Measurements from ENCODE around the gene SP3. TPM values are rescaled to one million over a fixed set of nuclear protein-coding genes. Genes with fewer than 3 reads are reported as not detected.

SP3 gene
- total RNA-seq, 2 experiments from 2014 or later = 83.8 to 91.4 TPM

DNA sequence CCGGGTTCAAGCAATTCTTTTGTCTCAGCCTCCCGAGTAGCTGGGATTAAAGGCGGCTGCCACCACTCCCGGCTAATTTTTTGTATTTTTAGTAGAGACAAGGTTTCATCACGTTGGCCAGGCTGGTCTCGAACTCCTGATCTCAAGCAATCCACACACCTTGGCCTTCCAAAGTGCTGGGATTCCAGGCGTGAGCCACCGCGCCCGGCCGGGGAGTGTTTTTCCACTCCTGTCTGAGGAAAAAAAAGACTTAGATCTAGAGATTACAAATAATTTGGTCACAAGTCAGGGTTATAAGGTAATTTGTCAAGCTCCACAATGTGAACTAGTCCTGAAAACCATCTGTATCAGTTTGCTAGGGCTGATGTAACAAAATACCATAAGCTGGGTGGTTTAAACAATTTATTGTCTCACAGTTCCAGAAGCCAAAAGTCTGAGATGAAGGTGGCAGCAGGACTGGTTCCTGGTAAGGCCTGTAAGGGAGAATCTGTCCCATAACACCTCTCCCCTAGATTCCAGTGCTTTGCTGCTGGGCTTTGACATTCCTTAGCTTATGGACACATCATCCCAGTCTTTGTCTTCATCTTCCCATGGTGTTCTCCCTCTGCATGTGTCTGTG, 40.7 kb upstream of the SP3 start:
- peaks cover 8% of the 10 kb centered on the region for H3K4me1 Mint-ChIP-seq
- no peak overlapping the region for H3K27ac Mint-ChIP-seq
- no peak overlapping the region for H3K4me3 Mint-ChIP-seq
- no peaks in the 10 kb centered on the region for H3K36me3 Mint-ChIP-seq (ENCODE audit: low read depth)
- H3K27me3 Mint-ChIP-seq = peaks cover 7% of the 10 kb centered on the region
- DNase-seq (no peak), ATAC-seq (no peak)
- ChIA-PET POLR2A (interaction anchor here (1.0 kb wide), 1 partner anchor 65 kb away, joined by 3 read pairs; no protein-coding TSS in a partner anchor), CTCF (interaction anchor here (1.2 kb wide), 1 partner anchor 9 kb away, joined by 4 read pairs; no protein-coding TSS in a partner anchor)
- H3K9me3 Mint-ChIP-seq (ENCODE audit: low read depth) = no peaks in the 10 kb centered on the region
- intact Hi-C loops (cut with DNase I, micrococcal nuclease) = loop anchor here (1.0 kb wide), 2 partner anchors 18 to 28 kb away; no protein-coding TSS in a partner anchor

DNA sequence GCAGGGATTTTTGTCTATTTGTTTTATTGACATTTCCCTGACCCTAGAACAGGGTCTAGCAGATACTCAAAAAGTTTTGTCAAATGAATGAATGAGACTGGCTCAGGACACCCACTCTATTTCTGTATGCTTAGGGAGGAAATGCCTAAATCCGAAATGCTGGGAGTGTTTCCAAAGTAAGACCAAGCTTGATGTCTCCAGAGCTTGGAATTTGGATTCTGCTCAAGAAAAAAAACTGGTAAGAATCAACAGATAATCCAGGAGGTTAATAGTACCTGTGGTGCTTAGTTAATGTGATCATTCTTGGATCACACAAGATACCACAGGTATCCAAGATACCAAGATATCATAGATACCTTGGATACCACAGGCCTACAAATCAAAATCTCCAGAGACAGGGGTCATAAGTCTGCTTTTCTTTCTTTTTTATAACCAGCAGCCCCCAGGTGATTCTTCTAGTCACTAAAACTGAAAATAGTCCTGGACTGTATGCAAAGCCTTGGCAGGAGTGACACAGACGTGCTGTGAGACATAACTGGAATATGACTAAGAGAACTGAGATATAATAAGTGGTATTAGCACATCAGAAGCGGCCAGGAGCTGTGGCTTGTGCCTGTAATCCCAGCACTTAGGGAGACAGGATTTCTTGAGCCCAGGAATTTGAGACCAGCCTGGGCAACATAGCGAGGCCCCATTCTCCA, 39.9 kb upstream of the SP3 start:
- CTCF ChIA-PET = interaction anchor here (1.2 kb wide), 1 partner anchor 10 kb away, joined by 4 read pairs; no protein-coding TSS in a partner anchor
- intact Hi-C loops (cut with DNase I, micrococcal nuclease) = loop anchor here (1.0 kb wide), 2 partner anchors 19 to 27 kb away; no protein-coding TSS in a partner anchor
- Mint-ChIP-seq H3K9me3 (ENCODE audit: low read depth) (no peaks in the 10 kb centered on the region), H3K4me1 (peaks cover 8% of the 10 kb centered on the region), H3K27me3 (peaks cover 4% of the 10 kb centered on the region), H3K36me3 (ENCODE audit: low read depth) (no peaks in the 10 kb centered on the region), H3K27ac (no peak overlapping the region), H3K4me3 (no peak overlapping the region)
- ATAC-seq (peak; percentile 98), DNase-seq (peak; percentile 49)
- POLR2A ChIA-PET = interaction anchor here (1.0 kb wide), 1 partner anchor 64 kb away, joined by 3 read pairs; no protein-coding TSS in a partner anchor

DNA sequence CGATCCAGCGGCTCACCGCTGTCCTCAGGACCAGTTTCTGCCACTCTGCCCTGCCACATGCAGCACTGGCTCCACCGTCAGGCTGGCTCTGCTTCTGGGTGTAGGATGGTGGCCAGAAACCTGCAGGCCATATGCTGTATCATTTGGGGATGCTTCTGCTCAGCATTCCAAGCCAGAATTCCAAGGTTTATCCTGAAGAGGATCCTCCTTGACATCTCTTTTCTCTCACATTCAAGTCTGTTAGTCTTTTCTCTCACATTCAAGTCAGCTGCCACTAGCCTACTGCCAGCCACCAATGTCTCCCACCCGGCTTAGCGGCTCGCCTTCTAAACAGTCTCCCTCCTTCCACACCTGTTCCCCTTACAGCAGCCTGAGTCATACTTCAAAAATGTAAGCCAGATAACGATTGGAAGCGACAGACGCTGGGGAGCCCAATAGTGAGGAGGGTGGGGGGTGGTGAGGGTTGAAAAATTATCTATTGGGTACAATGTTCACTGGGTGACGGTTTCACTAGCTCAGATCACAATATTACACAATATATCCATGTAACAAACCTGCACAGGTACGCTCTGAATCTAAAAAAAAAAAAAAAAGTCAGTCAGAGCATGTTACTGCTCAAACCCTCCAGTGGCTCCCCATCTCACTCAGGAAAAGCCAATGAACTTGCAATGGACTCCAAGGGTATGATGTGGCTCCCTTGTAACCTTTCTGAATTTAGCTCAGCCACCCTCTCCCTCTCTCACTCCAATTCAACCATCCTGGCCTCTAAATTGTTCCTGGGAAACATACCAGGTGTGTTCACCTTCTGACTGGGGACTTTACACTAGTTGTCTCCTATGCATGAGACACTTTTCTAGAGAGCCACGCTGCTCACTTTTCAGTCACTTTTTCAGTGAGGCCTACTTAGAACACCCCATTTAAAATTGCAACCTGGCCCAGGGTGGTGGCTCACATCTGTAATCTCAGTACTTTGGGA, 38.8 kb upstream of the SP3 start:
- CTCF ChIA-PET = interaction anchor here (0.6 kb wide), 1 partner anchor 453 kb away, joined by 3 read pairs; no protein-coding TSS in a partner anchor

DNA sequence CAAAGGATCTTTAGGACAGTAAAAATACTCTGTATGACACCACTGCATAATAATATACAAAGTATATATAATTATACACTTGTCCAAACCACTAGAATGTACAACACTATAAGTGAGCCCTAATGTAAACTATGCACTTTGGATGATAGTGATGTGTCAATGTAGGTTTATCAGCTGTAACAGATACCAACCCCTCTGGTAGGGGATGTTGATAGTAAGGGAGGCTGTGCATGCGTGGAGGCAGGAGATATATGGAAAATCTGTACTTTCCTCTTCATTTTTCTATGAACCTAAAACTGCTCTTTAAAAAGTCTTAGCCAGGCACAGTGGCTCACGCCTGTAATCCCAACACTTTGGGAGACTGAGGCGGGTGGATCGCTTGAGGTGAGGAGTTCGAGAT, 37.5 kb upstream of the SP3 start:
- H3K4me1 Mint-ChIP-seq = peaks cover 8% of the 10 kb centered on the region
- POLR2A ChIA-PET = no interaction called here
- intact Hi-C loops (cut with DNase I, micrococcal nuclease) = no loop called here

More for the DNA sequence above, 38.8 kb upstream of the SP3 start:
- H3K4me1 Mint-ChIP-seq = peaks cover 8% of the 10 kb centered on the region
- POLR2A ChIA-PET = no interaction called here
- DNase-seq (no peak), ATAC-seq (no peak)
- no peak overlapping the region for H3K4me3 Mint-ChIP-seq
- H3K27ac Mint-ChIP-seq = no peak overlapping the region
- intact Hi-C loops (cut with DNase I, micrococcal nuclease) = no loop called here
- H3K36me3 Mint-ChIP-seq (ENCODE audit: low read depth) = no peaks in the 10 kb centered on the region
- peaks cover 3% of the 10 kb centered on the region for H3K27me3 Mint-ChIP-seq
- H3K9me3 Mint-ChIP-seq (ENCODE audit: low read depth) = no peaks in the 10 kb centered on the region

DNA sequence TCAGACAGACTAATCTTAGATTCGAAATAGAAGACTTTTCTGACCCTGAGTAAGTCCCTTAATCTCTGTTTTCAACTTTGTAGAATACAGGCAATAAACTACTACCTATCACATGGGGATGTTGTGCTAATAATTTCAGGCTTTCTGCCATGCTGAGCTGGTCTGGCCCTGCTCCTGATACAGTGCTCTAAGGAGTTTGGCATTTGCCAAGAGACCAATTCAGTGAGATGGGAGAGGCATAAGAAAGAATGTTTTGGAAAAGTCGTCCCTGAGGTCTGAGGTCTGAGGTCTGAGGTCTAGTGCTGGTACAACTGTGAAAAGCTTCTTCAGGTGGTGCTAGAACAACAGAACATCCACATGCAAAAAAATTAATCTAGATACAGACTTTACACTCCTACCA, 35.9 kb upstream of the SP3 start:
- H3K27ac Mint-ChIP-seq = no peak overlapping the region
- H3K9me3 Mint-ChIP-seq (ENCODE audit: low read depth) = no peaks in the 10 kb centered on the region
- no peak overlapping the region for H3K4me3 Mint-ChIP-seq
- intact Hi-C loops (cut with DNase I, micrococcal nuclease) = no loop called here
- DNase-seq (no peak), ATAC-seq (no peak)
- no peaks in the 10 kb centered on the region for H3K27me3 Mint-ChIP-seq
- ChIA-PET POLR2A (no interaction called here), CTCF (no interaction called here)
- H3K4me1 Mint-ChIP-seq = peaks cover 11% of the 10 kb centered on the region
- no peaks in the 10 kb centered on the region for H3K36me3 Mint-ChIP-seq (ENCODE audit: low read depth)

More for the DNA sequence above, 37.5 kb upstream of the SP3 start:
- ATAC-seq = no peak
- no peaks in the 10 kb centered on the region for H3K36me3 Mint-ChIP-seq (ENCODE audit: low read depth)
- CTCF ChIA-PET = no interaction called here
- no peak overlapping the region for H3K4me3 Mint-ChIP-seq
- no peaks in the 10 kb centered on the region for H3K9me3 Mint-ChIP-seq (ENCODE audit: low read depth)
- no peak overlapping the region for H3K27ac Mint-ChIP-seq
- H3K27me3 Mint-ChIP-seq = peaks cover 3% of the 10 kb centered on the region
- no peak for DNase-seq

DNA sequence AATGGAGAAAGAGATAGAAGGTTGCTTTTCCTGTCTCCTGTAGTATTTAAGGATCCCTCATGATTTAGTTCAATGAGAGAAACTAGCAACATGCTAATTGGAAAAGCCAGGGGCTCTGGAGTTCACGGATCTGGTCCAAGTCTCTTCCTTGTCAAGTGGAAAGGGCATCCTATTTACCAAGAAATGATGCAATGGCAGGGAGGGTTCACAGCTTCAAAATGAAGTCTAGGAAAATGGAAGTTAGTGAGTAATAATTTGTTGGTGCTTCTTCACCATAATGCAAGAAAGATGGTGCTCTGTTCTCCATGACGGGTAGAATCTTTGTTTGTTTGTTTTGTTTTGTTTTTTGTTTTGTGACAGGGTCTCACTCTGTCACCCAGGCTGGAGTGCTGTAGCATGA, 34.6 kb upstream of the SP3 start:
- no peak overlapping the region for H3K27ac Mint-ChIP-seq
- peaks cover 3% of the 10 kb centered on the region for H3K4me1 Mint-ChIP-seq
- no peak for ATAC-seq
- no peaks in the 10 kb centered on the region for H3K36me3 Mint-ChIP-seq (ENCODE audit: low read depth)
- intact Hi-C loops (cut with DNase I, micrococcal nuclease) = no loop called here
- ChIA-PET POLR2A (no interaction called here), CTCF (no interaction called here)
- peaks cover under 1% of the 10 kb centered on the region for H3K27me3 Mint-ChIP-seq
- no peak overlapping the region for H3K4me3 Mint-ChIP-seq
- H3K9me3 Mint-ChIP-seq (ENCODE audit: low read depth) = no peaks in the 10 kb centered on the region
- DNase-seq = no peak

DNA sequence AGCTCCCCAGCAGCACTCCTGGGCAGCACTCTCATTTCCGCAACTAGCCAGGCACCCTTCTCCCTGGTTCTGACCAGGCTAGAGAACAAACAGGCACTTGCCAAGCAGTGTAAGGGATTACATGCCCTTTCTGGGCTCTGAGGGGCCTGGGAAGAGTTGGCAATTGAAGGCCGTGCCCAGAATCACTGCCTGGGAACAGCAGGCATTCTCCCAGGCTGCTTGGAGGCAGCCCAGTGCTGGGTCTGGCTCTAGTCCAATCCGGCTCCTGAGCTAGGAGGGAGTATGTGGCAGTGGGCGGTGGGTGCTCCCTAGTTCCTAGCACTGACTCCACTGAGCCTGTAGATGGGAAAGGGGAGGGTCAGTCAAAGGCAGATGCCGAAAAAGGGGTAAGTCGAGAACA, 34.1 kb upstream of the SP3 start:
- H3K9me3 Mint-ChIP-seq (ENCODE audit: low read depth) = no peaks in the 10 kb centered on the region
- peaks cover 3% of the 10 kb centered on the region for H3K27me3 Mint-ChIP-seq
- ATAC-seq (no peak), DNase-seq (no peak)
- ChIA-PET CTCF (interaction anchor here (0.6 kb wide), 1 partner anchor 101 kb away, joined by 3 read pairs; no protein-coding TSS in a partner anchor), POLR2A (no interaction called here)
- intact Hi-C loops (cut with DNase I, micrococcal nuclease) = no loop called here
- H3K27ac Mint-ChIP-seq = no peak overlapping the region
- H3K4me3 Mint-ChIP-seq = no peak overlapping the region
- peaks cover 2% of the 10 kb centered on the region for H3K4me1 Mint-ChIP-seq
- H3K36me3 Mint-ChIP-seq (ENCODE audit: low read depth) = no peaks in the 10 kb centered on the region

DNA sequence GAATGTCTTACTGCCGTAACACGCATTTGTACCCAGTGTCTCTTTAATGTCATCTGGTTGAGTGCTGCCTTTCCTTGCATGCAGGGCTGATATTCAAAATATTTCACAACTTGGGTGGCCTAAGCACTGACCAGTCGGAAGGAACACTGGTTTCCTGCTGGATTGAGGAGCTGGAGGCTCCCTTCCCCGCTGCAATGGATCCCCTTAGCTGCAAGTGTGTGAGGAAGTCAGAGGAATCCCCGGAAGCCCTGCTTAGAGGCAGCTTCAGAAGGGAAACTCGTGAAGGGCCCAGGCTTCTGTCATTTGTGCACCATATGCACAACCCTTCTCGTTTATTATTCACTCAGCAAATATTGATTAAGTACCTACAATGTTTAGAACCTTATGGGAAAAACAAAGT, 33.2 kb upstream of the SP3 start:
- DNase-seq = no peak
- intact Hi-C loops (cut with DNase I, micrococcal nuclease) = no loop called here
- no peak overlapping the region for H3K27ac Mint-ChIP-seq
- H3K4me1 Mint-ChIP-seq = peaks cover 2% of the 10 kb centered on the region
- H3K27me3 Mint-ChIP-seq = peaks cover 3% of the 10 kb centered on the region
- ChIA-PET POLR2A (no interaction called here), CTCF (no interaction called here)
- no peaks in the 10 kb centered on the region for H3K9me3 Mint-ChIP-seq (ENCODE audit: low read depth)
- ATAC-seq = no peak
- no peaks in the 10 kb centered on the region for H3K36me3 Mint-ChIP-seq (ENCODE audit: low read depth)
- H3K4me3 Mint-ChIP-seq = no peak overlapping the region

DNA sequence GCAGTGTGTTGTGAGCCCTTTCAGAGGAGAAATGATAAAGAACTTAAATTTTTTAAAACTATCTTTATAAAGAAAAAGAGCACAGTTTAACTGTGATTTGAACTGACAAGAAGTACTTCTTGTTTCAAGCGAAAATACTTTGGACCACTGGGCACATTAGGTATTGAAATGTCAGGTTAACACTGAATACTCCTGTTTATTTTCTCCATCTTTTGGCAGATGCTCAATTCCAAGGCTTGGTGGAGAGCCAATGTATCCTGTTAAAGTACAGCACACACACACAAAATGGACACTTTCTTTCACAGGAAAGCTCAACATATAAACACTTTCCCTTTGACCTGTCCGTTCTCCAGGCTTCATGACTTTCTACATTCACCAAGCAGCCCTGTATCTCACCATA, 32.6 kb upstream of the SP3 start:
- no peaks in the 10 kb centered on the region for H3K36me3 Mint-ChIP-seq (ENCODE audit: low read depth)
- H3K4me3 Mint-ChIP-seq = no peak overlapping the region
- ChIA-PET POLR2A (no interaction called here), CTCF (interaction anchor here (1.1 kb wide), 1 partner anchor 35 kb away, joined by 3 read pairs; no protein-coding TSS in a partner anchor)
- intact Hi-C loops (cut with DNase I, micrococcal nuclease) = no loop called here
- peaks cover 2% of the 10 kb centered on the region for H3K4me1 Mint-ChIP-seq
- H3K27me3 Mint-ChIP-seq = peaks cover 3% of the 10 kb centered on the region
- no peak for ATAC-seq
- DNase-seq = no peak
- H3K27ac Mint-ChIP-seq = no peak overlapping the region
- H3K9me3 Mint-ChIP-seq (ENCODE audit: low read depth) = no peaks in the 10 kb centered on the region

DNA sequence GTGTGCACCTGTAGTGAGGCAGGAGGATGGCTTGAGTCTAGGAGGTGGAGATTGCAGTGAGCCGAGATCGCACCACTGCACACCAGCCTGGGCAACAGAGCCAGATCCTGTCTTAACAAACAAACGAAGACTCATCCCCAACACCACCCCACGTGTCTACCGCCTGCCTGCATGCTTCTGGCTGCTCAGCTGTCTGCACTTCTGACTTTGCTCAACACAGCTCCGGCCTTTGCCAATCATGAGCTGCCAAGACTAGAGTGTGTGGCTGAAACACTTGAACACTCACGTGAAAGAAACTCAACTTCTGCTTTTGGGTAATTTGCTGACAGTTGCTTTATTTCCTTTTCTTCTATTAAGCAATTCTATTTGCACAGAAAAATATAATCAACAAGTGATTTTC, 32.1 kb upstream of the SP3 start:
- no peak overlapping the region for H3K27ac Mint-ChIP-seq
- no peaks in the 10 kb centered on the region for H3K9me3 Mint-ChIP-seq (ENCODE audit: low read depth)
- peaks cover 3% of the 10 kb centered on the region for H3K27me3 Mint-ChIP-seq
- peaks cover 4% of the 10 kb centered on the region for H3K4me1 Mint-ChIP-seq
- ATAC-seq (peak; percentile 44), DNase-seq (peak; percentile 36)
- ChIA-PET POLR2A (interaction anchor here (0.6 kb wide), 1 partner anchor 384 kb away, joined by 3 read pairs; no protein-coding TSS in a partner anchor), CTCF (interaction anchor here (1.1 kb wide), 2 partner anchors 13 to 35 kb away, joined by 3 read pairs; no protein-coding TSS in a partner anchor)
- H3K36me3 Mint-ChIP-seq (ENCODE audit: low read depth) = no peaks in the 10 kb centered on the region
- no peak overlapping the region for H3K4me3 Mint-ChIP-seq
- intact Hi-C loops (cut with DNase I, micrococcal nuclease) = no loop called here

DNA sequence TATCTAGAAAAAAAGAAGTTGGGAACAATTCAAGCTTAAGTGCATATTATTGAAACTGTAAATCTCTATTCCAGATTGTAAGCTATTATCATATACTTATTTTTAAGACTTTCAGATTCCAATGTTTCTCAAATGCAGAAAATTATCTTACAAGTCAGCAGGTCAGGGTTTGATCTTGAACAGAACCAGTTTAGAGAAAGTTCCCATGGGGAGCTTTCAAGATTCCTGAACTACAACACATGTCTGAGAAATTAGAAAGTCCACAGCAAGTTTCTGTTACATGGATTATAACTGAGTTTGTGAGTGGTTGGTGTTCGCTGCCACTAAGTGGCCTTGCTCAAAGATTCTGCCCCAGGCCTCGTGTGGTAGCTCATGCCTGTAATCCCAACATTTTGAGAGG, 31.6 kb upstream of the SP3 start:
- Mint-ChIP-seq H3K36me3 (ENCODE audit: low read depth) (no peaks in the 10 kb centered on the region), H3K4me1 (peaks cover 6% of the 10 kb centered on the region), H3K27me3 (peaks cover 3% of the 10 kb centered on the region), H3K9me3 (ENCODE audit: low read depth) (no peaks in the 10 kb centered on the region), H3K4me3 (no peak overlapping the region), H3K27ac (no peak overlapping the region)
- ChIA-PET CTCF (interaction anchor here (1.1 kb wide), 2 partner anchors 12 to 34 kb away, joined by 3 read pairs; no protein-coding TSS in a partner anchor), POLR2A (interaction anchor here (0.6 kb wide), 1 partner anchor 385 kb away, joined by 3 read pairs; no protein-coding TSS in a partner anchor)
- ATAC-seq (no peak), DNase-seq (no peak)
- intact Hi-C loops (cut with DNase I, micrococcal nuclease) = no loop called here
